Measurements from ENCODE around the gene BRD7. TPM values are rescaled to one million over a fixed set of nuclear protein-coding genes. Genes with fewer than 3 reads are reported as not detected.

Gene BRD7
- total RNA-seq, 2 experiments from 2014 or later = 93.6 to 98.5 TPM

GRCh38 chr16:50267151-50267631, 101.6 kb downstream of the BRD7 start:
- Mint-ChIP-seq H3K4me3 (peak overlapping the region; percentile 90), H3K4me1 (peaks cover 68% of the 10 kb centered on the region), H3K27me3 (no peaks in the 10 kb centered on the region), H3K9me3 (peaks cover 1% of the 10 kb centered on the region), H3K36me3 (peaks cover 24% of the 10 kb centered on the region), H3K27ac (peak overlapping the region; percentile 94)
- no peak for DNase-seq

GRCh38 chr16:50266337-50267091, 102.3 kb downstream of the BRD7 start, which contains the start of gene ADCY7:
Gene ADCY7 (plus strand): TSS chr16:50266551. CDS start chr16:50288180, 21,629 bp downstream.
- H3K27me3 Mint-ChIP-seq = no peaks in the 10 kb centered on the region
- H3K4me1 Mint-ChIP-seq = peaks cover 63% of the 10 kb centered on the region
- peaks cover 24% of the 10 kb centered on the region for H3K36me3 Mint-ChIP-seq
- H3K9me3 Mint-ChIP-seq = peaks cover 1% of the 10 kb centered on the region
- peak within 1 kb of the TSS; percentile 94 for H3K27ac Mint-ChIP-seq
- peak within 1 kb of the TSS; percentile 90 for H3K4me3 Mint-ChIP-seq
- peak; percentile 88 for DNase-seq

Other genes with a start within 250 kb of the BRD7 start
- 10 to 100 TPM; 18.6 to 19.7 TPM for gene TENT4B, start 215.7 kb downstream of the BRD7 start, total RNA-seq
- 10 to 100 TPM; 72.3 to 73.1 TPM for gene ADCY7, start 102.4 kb downstream of the BRD7 start, total RNA-seq
- under 1 TPM; 0.86 to 0.87 TPM for gene NKD1, start 179.4 kb upstream of the BRD7 start, total RNA-seq

Data from activated naive CD8-positive, alpha-beta T cell treated with anti-CD3 and anti-CD28 coated beads for 36 hours (primary cell).